Measurements from ENCODE around the gene RPS15.
"Not testable (repeated sequence)": the region's sequence is repeated elsewhere in the genome, so short reads cannot be mapped to it uniquely, and the experiment has no call there.

RPS15 gene

GRCh38 chr19:1420085-1420484 lies 18.1 kb upstream of the RPS15 start:
- DNase-seq (ENCODE audit: low read depth in 2 of 2): not testable (repeated sequence)

GRCh38 chr19:1420590-1420989 lies 17.6 kb upstream of the RPS15 start:
- DNase-seq (ENCODE audit: low read depth in 2 of 2): no peak

DNA sequence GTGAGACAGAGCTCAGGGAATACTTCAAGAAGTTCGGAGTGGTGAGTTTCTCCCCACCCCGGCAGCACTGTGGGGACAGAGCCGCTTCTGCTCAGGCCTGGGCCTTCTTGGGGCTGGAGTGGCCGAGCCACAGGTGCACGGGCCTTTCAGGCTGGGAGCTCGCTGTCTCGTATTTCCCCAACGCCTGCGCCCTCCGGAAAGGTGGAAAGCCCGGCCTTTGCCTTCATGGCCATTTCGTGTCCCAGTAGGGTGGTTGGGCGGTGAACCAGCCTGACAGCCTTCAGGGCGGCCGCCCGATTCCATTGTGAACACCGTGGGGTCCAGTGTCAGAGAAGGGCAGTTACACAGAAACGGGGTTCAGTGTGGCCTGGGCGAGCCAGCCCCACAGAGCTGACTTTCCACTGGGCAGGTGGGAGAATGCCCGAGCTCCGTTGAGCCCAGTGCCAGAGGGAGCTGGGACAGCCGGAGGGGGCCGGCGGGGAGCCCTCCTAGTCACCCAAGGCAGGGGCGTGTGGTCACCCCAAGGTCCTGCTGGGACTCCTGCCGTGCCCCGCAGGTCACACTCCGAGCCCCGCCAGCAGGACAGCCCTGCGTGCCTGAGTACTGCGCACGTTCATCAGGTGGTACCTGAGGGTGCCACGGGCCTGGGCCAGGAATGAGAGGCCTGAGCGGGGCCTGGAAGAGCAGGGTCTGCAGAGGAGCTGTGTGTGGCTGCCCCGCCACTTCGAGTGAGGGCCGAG lies 16.8 kb upstream of the RPS15 start:
- no peak for DNase-seq (ENCODE audit: low read depth in 2 of 2)

- no peak for DNase-seq (ENCODE audit: low read depth in 2 of 2)
These were observed 16.3 kb upstream of the RPS15 start for GRCh38 chr19:1421958-1422305.

- no peak for DNase-seq (ENCODE audit: low read depth in 2 of 2)
These were observed 15.8 kb upstream of the RPS15 start for GRCh38 chr19:1422360-1422759.

- DNase-seq (ENCODE audit: low read depth in 2 of 2): no peak
These were observed 15.3 kb upstream of the RPS15 start for GRCh38 chr19:1422943-1423342.

- no peak for DNase-seq (ENCODE audit: low read depth in 2 of 2)
These were observed 14.6 kb upstream of the RPS15 start for GRCh38 chr19:1423436-1424191.

- no peak for DNase-seq (ENCODE audit: low read depth in 2 of 2)
These were observed 13.8 kb upstream of the RPS15 start for GRCh38 chr19:1424192-1424955.

DNA sequence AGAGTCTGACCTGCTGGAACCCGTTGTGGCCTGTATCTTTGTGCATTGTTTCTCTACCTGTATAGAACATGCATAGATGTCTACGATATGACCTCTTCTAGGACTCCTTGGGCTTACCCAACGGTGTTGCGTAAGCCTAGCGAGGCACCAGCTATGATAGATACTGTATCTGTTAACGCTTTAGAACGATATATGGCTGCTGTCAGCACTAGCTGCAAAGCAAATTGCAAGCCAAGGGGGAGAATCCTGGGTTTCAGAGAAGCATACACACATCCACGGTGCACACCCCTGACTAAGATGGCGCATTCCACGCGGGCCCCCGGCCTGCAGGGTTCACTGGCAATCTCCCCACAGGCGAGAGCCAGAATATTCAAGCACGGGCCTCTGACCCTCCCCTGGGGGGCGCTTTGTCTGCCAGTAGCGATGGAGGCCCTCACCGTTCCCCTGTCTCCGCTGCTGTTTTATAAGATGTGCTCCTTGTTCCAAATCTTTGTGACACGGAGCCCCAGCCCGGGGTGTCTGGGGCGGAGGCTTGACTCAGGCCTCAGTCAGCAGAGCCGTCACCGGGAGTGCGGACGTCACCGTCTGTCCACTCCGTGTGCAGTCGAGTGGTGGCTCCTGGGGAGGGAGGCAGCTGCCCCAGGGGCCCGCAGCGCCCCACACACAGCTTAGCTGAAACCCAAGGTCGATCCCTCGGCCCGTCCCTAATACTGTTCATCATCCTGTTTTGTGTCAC lies 12.9 kb upstream of the RPS15 start:
- no peak for DNase-seq (ENCODE audit: low read depth in 2 of 2)

- no peak for DNase-seq (ENCODE audit: low read depth in 2 of 2)
These were observed 12.3 kb upstream of the RPS15 start for GRCh38 chr19:1425902-1426301.

- no peak for DNase-seq (ENCODE audit: low read depth in 2 of 2)
These were observed 11.5 kb upstream of the RPS15 start for GRCh38 chr19:1426736-1427135.

DNA sequence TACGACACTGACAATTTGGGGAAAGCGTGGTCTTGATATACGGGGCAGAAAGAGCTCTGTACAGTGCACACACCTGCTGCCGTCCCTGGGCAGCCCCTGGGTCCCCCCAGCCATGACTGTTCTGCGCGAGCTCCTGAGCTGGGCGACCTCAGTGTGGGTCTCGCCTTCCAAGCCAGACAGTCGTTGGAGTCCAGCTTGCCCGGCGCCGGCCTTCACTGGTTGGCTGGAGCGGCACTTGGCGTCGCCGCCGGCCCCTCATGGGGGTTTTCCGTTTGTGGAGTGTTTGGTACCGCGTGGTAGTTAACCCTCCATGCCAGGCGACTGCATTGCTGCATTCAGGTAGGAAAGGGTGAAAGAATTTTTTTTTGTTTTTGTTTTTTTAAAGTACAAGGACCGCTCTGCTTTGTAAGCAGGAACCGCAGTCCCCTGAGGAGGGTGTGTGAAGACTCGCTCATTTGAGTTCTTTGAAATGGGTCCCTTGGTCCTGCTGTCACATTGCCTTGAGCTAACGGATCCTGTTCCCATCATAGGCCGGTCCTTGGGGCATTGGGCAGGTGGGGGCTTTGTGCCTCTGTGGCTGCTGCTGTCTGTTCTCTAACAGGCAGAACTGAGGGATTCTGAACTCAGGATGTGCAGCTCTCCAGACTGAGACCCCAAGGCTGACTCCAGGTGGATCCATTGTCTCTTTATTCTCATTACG lies 10.8 kb upstream of the RPS15 start:
- no peak for DNase-seq (ENCODE audit: low read depth in 2 of 2)

DNA sequence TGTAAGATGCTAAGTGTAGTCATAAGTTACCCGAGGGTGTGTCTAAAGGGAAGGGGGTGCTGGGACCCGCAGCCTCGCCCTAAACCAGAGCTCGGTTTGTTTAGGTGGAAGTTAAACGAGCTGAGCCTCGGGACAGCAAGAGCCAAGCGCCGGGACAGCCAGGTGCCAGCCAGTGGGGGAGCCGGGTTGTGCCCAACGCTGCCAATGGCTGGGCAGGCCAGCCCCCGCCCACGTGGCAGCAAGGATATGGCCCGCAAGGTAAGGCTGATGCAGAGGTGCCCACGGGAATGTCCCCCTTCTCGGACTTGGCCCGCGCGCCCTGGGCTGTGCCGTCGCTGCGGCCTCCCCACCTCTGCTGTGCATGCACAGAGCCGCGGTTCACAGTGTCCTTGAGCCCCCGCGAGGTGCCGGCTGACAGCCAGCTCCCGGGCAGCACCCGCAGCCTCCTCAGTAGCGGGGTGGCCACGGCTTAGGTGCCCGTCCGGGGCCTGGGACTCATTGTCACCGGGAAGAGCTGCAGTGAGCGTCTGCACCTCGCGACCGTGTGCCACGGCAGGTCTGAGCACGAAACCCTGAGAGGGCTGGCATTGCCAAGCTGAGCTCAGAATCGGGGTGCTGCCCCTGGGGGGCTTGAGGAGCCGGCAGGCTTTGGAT lies 9.3 kb upstream of the RPS15 start:
- DNase-seq (ENCODE audit: low read depth in 2 of 2): no peak

GRCh38 chr19:1429750-1430149 lies 8.4 kb upstream of the RPS15 start:
- no peak for DNase-seq (ENCODE audit: low read depth in 2 of 2)

DNA sequence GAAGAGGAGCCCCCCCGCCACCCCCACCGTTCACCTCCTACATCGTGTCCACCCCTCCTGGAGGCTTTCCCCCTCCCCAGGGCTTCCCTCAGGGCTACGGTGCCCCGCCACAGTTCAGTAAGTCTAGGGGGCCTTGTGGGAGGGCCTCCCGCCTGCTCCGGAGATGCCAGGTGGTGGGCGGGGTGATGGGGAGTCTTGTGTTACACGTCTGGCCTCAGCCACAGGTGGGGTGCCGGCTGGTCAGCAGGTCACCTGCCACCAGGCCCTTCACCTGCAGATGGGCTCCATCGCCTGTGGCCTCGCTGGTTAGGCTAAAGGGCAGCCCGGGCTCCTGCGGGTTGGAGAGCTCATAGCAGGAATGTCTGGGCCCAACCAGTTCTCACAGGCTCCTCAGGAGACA lies 8.0 kb upstream of the RPS15 start:
- DNase-seq (ENCODE audit: low read depth in 2 of 2): no peak

DNA sequence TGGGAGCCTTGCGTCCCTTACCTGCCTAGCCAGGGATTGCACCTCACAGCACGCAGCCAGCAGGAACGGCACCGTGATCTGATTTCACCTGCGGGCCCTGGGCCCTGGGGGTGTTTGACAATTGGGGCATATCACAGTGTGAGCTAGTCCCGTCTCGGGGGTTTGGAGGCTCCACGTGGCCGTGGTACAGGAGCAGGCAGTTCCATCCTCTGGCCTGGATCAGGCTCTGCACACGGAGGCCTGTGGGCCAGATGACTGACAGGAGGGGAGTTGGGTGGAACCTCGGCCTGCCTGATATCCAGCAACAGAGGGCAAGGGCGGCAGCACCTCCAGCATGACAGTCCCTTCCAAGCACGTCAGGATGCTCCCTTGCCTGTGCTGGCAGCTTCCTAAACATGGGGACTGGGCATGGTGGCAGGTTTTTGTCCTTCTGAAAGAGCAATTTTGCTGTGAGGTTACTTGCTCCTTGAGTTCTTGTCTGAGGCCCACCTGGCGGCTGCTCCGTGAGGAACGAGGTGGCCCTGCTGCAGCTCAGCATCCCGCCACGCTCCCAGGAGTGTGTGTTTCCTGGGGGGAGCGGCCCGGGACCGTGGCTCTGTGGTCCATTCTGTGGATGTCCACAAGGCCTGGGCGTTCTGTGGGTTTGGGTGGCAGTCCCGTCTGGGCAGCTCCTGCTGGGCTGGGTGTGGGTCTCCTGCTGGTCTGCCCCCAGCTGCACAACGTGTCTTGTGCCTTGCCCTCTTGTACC lies 6.3 kb upstream of the RPS15 start:
- no peak for DNase-seq (ENCODE audit: low read depth in 2 of 2)

- DNase-seq (ENCODE audit: low read depth in 2 of 2): no peak
These were observed 5.7 kb upstream of the RPS15 start for GRCh38 chr19:1432507-1432887.

GRCh38 chr19:1433119-1434039 lies 4.8 kb upstream of the RPS15 start:
- no peak for DNase-seq (ENCODE audit: low read depth in 2 of 2)

DNA sequence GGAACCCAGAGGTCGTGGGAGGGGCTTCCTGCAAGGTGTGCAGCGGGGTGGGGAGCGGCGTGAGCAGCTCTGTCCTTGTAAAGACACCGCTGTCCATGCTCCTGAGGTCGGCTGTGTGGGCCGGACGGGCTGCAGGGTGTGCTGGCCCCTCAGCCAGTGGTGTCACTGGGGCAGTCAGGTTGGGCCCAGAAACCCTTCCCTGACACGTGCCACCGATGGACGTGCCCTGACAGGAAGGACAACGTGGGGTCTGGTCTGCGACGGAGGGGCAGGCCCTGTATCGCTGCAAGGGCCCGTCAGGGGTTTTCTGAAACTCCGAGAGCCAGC lies 4.2 kb upstream of the RPS15 start:
- DNase-seq (ENCODE audit: low read depth in 2 of 2): no peak
